Thyroid gland (tissue), 4 donors: ENCODE measurements around the gene ID2. TPM values are rescaled to one million over a fixed set of nuclear protein-coding genes. Genes with fewer than 3 reads are reported as not detected.
A peak's percentile ranks its signal among the peaks of the same experiment; 100 is the strongest.

ENCODE experiments used
- DNase-seq, 2 donors: peaks; one replicate each; pipeline ENCODE4 v3.0.0-alpha.2; 2019
- H3K27ac ChIP-seq, 3 donors: fragments of 200-600 bp; sonication (generic); 1 replicate in 2 of 3; 2 replicates in 1 of 3; pipeline ENCODE4 v1.5.1; 2016 to 2019; ENCODE audit warnings: mild to moderate bottlenecking in 1 of 3, moderate library complexity in 1 of 3
- H3K27me3 ChIP-seq: fragments of 200-600 bp; sonication (generic); one replicate; pipeline ENCODE4 v1.5.1; 2019
- H3K36me3 ChIP-seq, 2 donors: fragments of 200-600 bp; sonication (generic); one replicate each; pipeline ENCODE4 v1.5.1; 2016 to 2019
- H3K4me1 ChIP-seq, 2 donors: fragments of 200-600 bp; sonication (generic); one replicate each; pipeline ENCODE4 v1.5.1; 2017 to 2019
- H3K4me3 ChIP-seq, 3 donors: fragments of 200-600 bp; sonication (generic); replicated peaks in 1 of 3; 1 replicate in 2 of 3; 2 replicates in 1 of 3; pipeline ENCODE4 v1.5.1; 2016; ENCODE audit warnings: mild to moderate bottlenecking in 1 of 3
- H3K9me3 ChIP-seq: fragments of 200-600 bp; sonication (generic); one replicate; pipeline ENCODE4 v1.5.1; 2017
- CTCF ChIP-seq, 6 experiments: fragments of 200-600 bp in 3 of 6; fragments of 450-650 bp in 3 of 6; sonication (generic) in 3 of 6; IDR thresholded peaks; one replicate each; pipeline ENCODE4 v1.5.1; 2016 to 2019; ENCODE audit warnings: antibody characterized with exemption in 6 of 6, mild to moderate bottlenecking in 2 of 6, inconsistent platforms in 1 of 6, moderate library complexity in 1 of 6
- POLR2A ChIP-seq, 2 donors: fragments of 450-650 bp; IDR thresholded peaks; one replicate each; pipeline ENCODE4 v1.6.1; 2017; ENCODE audit warnings: antibody characterized with exemption in 2 of 2, mild to moderate bottlenecking in 2 of 2, moderate library complexity in 1 of 2
- WGBS, 2 donors: methylation state at CpG; one replicate each; pipeline ENCODE4 v1.1.5; 2017; 5-methylcytosine and 5-hydroxymethylcytosine counted together
- intact Hi-C: fragments of 100-400 bp; cut with DNase I; formaldehyde crosslinking; loops from one replicate; pipeline ENCODE4 v1.15.1; 2023
- total RNA-seq, 4 donors: library from RNA; depleted of rRNA; stranded (reverse); fragments of >200 nt; gene quantifications; one replicate each; pipeline ENCODE4 v1.2.3, GENCODE V29; 2016

Gene ID2
- total RNA-seq, 4 donors from 2014 or later = 226 to 298 (median 247) TPM

DNA sequence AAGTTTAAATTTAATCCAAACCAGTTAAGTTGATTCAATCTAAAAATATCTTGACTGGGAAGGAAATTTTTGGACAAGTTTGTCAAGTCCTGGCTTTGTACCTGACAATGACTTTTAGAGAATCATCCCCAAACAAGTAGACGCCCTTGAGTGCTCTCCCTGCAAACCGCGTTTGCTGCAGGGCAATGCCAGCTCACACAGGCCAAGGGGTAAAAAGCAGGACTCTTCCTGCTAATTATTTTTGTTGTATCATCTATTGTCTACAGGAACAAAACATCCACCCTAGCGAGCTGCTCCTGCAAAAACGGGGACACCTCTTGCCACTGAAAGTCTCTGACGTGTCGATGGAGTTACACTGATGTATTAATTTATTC lies 10.9 kb downstream of the ID2 start:
- no peaks in the 10 kb centered on the region for H3K36me3 ChIP-seq
- no peak for DNase-seq
- no peak overlapping the region for H3K4me3 ChIP-seq
- H3K4me1 ChIP-seq = peaks cover 0 to 6% of the 10 kb centered on the region in 2 donors
- H3K27me3 ChIP-seq = no peaks in the 10 kb centered on the region
- H3K27ac ChIP-seq = no peak overlapping the region
- TF ChIP-seq CTCF (IDR thresholded peaks at IDR 0.05) = no peak
- no peak for TF ChIP-seq POLR2A (IDR thresholded peaks at IDR 0.05)
- H3K9me3 ChIP-seq = no peaks in the 10 kb centered on the region
- intact Hi-C loops = no loop called here
- 48 to 53% methylated on average over 7 of the region's 7 CpGs for WGBS, 2 donors

- WGBS, 2 donors = 26 to 43% methylated on average over 13 to 22 of the region's 30 CpGs
- H3K36me3 ChIP-seq = no peaks in the 10 kb centered on the region
- H3K27me3 ChIP-seq = no peaks in the 10 kb centered on the region
- peaks cover 0 to 6% of the 10 kb centered on the region in 2 donors for H3K4me1 ChIP-seq
- TF ChIP-seq CTCF (IDR thresholded peaks at IDR 0.05) (peak in 5 of 6 experiments; percentile 18 to 61 (median 30)), POLR2A (IDR thresholded peaks at IDR 0.05) (no peak)
- no peak overlapping the region for H3K27ac ChIP-seq
- intact Hi-C loops = no loop called here
- no peaks in the 10 kb centered on the region for H3K9me3 ChIP-seq
- no peak overlapping the region for H3K4me3 ChIP-seq
- DNase-seq = peak; percentile 23 to 31
These were observed 11.4 kb downstream of the ID2 start for GRCh38 chr2:8693157-8693821.

GRCh38 chr2:8694737-8695136 lies 12.9 kb downstream of the ID2 start:
- peaks cover 0 to 6% of the 10 kb centered on the region in 2 donors for H3K4me1 ChIP-seq
- H3K9me3 ChIP-seq = no peaks in the 10 kb centered on the region
- no peaks in the 10 kb centered on the region for H3K36me3 ChIP-seq
- no peaks in the 10 kb centered on the region for H3K27me3 ChIP-seq
- no peak overlapping the region for H3K27ac ChIP-seq
- TF ChIP-seq CTCF (IDR thresholded peaks at IDR 0.05) (no peak), POLR2A (IDR thresholded peaks at IDR 0.05) (no peak)
- intact Hi-C loops = no loop called here
- 88 to 89% methylated on average over 8 of the region's 8 CpGs for WGBS, 2 donors
- H3K4me3 ChIP-seq = no peak overlapping the region
- no peak for DNase-seq

- Histone ChIP-seq H3K27ac (no peak overlapping the region), H3K27me3 (no peaks in the 10 kb centered on the region), H3K9me3 (no peaks in the 10 kb centered on the region), H3K4me1 (peaks cover 0 to 6% of the 10 kb centered on the region in 2 donors), H3K4me3 (no peak overlapping the region), H3K36me3 (no peaks in the 10 kb centered on the region)
- no peak for TF ChIP-seq POLR2A (IDR thresholded peaks at IDR 0.05)
- no peak for TF ChIP-seq CTCF (IDR thresholded peaks at IDR 0.05)
- WGBS, 2 donors = 78 to 95% methylated on average over 5 of the region's 5 CpGs
- intact Hi-C loops = no loop called here
- DNase-seq = no peak
These were observed 15.3 kb downstream of the ID2 start for GRCh38 chr2:8697190-8697589.

- no peak for DNase-seq
- Histone ChIP-seq H3K4me3 (no peak overlapping the region), H3K4me1 (no peaks in the 10 kb centered on the region), H3K27me3 (no peaks in the 10 kb centered on the region), H3K36me3 (no peaks in the 10 kb centered on the region), H3K27ac (no peak overlapping the region), H3K9me3 (no peaks in the 10 kb centered on the region)
- no peak for TF ChIP-seq POLR2A (IDR thresholded peaks at IDR 0.05)
- no peak for TF ChIP-seq CTCF (IDR thresholded peaks at IDR 0.05)
- intact Hi-C loops = no loop called here
- 91 to 92% methylated on average over 7 of the region's 7 CpGs for WGBS, 2 donors
These were observed 18.0 kb downstream of the ID2 start for GRCh38 chr2:8699839-8700238.
